Vagina (tissue), 2 donors: Measurements from ENCODE around the gene E4F1.

ENCODE experiments used
- CTCF ChIP-seq, 3 experiments: fragments of 450-650 bp in 2 of 3; fragments of 200-600 bp in 1 of 3; sonication (generic) in 1 of 3; IDR thresholded peaks; one replicate each; pipeline ENCODE4 v1.5.1; 2017 to 2019; ENCODE audit warnings: antibody characterized with exemption in 3 of 3, mild to moderate bottlenecking in 2 of 3, moderate library complexity in 2 of 3
- POLR2A ChIP-seq, 2 donors: fragments of 450-650 bp; IDR thresholded peaks; one replicate each; pipeline ENCODE4 v1.6.1; 2017; ENCODE audit warnings: antibody characterized with exemption in 2 of 2, mild to moderate bottlenecking in 2 of 2, moderate library complexity in 2 of 2
- POLR2AphosphoS5 ChIP-seq, 2 donors: sonication (generic); formaldehyde crosslinking; IDR thresholded peaks; one replicate each; pipeline ENCODE4 v1.9.0; 2017; ENCODE audit warnings: antibody characterized with exemption in 2 of 2, mild to moderate bottlenecking in 2 of 2, low read depth in 1 of 2; ENCODE audit not compliant: insufficient read depth in 1 of 2

GRCh38 chr16:2178321-2179106 lies 44.9 kb upstream of the E4F1 start:
- TF ChIP-seq CTCF (IDR thresholded peaks at IDR 0.05) (no peak), POLR2A (IDR thresholded peaks at IDR 0.05) (no peak), POLR2AphosphoS5 (IDR thresholded peaks at IDR 0.05; ENCODE audit: insufficient read depth in 1 of 2, low read depth in 1 of 2) (no peak)
